HUES6 (cell line): Measurements from ENCODE around the gene CAMK2B.
"Not testable (repeated sequence)": the region's sequence is repeated elsewhere in the genome, so short reads cannot be mapped to it uniquely, and the experiment has no call there.

ENCODE experiments used
- H3K27ac ChIP-seq: 2 replicates; pipeline ENCODE4 v1.7.0; 2013; ENCODE audit warnings: low read depth, mild to moderate bottlenecking, low read length, inconsistent platforms
- H3K27me3 ChIP-seq: 2 replicates; pipeline ENCODE4 v1.6.1; 2013; ENCODE audit warnings: low read length; ENCODE audit not compliant: control insufficient read depth, insufficient read depth
- H3K36me3 ChIP-seq: 2 replicates; pipeline ENCODE4 v1.6.1; 2013; ENCODE audit warnings: low read length; ENCODE audit not compliant: control insufficient read depth, insufficient read depth
- H3K4me1 ChIP-seq: 2 replicates; pipeline ENCODE4 v1.6.1; 2013; ENCODE audit warnings: low read length; ENCODE audit not compliant: control insufficient read depth, insufficient read depth
- H3K4me3 ChIP-seq: 2 replicates; pipeline ENCODE4 v1.5.1; 2013; ENCODE audit warnings: low read depth, low read length
- H3K9ac ChIP-seq: one replicate; pipeline ENCODE4 v1.6.1; 2013; ENCODE audit warnings: mild to moderate bottlenecking, low read length
- H3K9me3 ChIP-seq: 2 replicates; pipeline ENCODE4 v1.6.1; 2013; ENCODE audit warnings: low read depth, low read length; ENCODE audit not compliant: control insufficient read depth, insufficient read depth

Gene CAMK2B

DNA sequence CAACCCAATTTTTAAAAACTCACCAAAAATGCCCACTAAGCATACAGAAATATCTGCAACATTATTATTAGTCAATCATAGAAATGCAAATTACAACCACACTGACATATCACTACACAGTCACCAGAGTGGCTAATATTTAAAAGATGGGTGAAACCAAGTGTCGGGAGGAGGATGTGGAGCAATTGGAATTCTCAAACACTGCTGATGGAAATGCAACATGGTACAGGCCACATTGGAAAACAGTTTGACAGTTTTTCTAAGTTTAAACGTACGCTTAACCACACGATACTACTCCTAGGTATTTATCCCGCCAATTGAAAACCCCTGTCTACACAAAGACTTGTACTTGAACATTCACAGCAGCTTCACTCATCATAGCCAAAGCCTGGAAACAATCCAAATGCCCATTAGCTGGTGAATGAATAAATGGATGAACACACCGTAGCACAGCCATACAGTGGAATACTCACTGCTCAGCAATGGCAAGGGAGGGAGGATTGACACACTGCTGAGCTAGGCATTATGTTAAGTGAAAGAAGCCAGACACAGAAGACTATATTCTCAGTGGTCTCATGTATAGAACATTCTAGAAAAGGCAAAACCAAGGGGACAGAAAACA lies 152.5 kb downstream of the CAMK2B start:
- Histone ChIP-seq H3K9ac (no peak overlapping the region), H3K36me3 (no peaks in the 10 kb centered on the region), H3K4me1 (peaks cover 7% of the 10 kb centered on the region; the same call in 1 of the 2 replicates), H3K27me3 (no peaks in the 10 kb centered on the region; the same call in 1 of the 2 replicates), H3K4me3 (no peak overlapping the region), H3K9me3 (no peaks in the 10 kb centered on the region), H3K27ac (no peak overlapping the region)

DNA sequence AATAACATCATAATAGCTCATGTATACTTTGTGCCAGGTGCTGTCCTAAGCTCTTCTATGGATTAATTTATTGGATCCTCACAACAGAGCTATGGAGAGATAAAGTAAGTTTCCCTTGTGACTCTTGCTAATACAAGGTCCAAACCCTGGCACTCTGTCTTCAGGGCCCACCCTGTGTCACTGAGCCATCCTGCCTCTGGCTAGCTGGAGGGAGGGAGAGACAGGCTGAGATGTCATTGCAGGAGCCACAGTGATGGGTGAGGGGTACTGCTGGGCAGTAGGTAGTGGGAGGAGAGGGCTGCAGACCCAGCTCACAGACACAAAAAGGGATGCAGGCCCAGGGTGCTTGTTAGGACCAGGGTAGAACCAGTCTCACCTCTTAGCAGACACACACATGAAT lies 153.0 kb downstream of the CAMK2B start:
- Histone ChIP-seq H3K27ac (no peak overlapping the region), H3K4me3 (no peak overlapping the region), H3K27me3 (no peaks in the 10 kb centered on the region; the same call in 1 of the 2 replicates)

GRCh38 chr7:44171901-44172300 lies 153.5 kb downstream of the CAMK2B start:
- H3K36me3 ChIP-seq, H3K27me3 ChIP-seq, H3K27ac ChIP-seq, H3K4me1 ChIP-seq, H3K9me3 ChIP-seq, H3K9ac ChIP-seq, H3K4me3 ChIP-seq: not testable (repeated sequence)

More for the DNA sequence above, 153.0 kb downstream of the CAMK2B start:
- Histone ChIP-seq H3K4me1 (peaks cover 2% of the 10 kb centered on the region; the same call in 1 of the 2 replicates), H3K36me3 (no peaks in the 10 kb centered on the region), H3K9me3 (no peaks in the 10 kb centered on the region), H3K9ac (no peak overlapping the region)

GRCh38 chr7:44167920-44168319 lies 157.5 kb downstream of the CAMK2B start:
- Histone ChIP-seq H3K4me3 (no peak overlapping the region), H3K9ac (no peak overlapping the region), H3K36me3 (no peaks in the 10 kb centered on the region), H3K4me1 (peaks cover 6% of the 10 kb centered on the region), H3K27ac (no peak overlapping the region), H3K27me3 (no peaks in the 10 kb centered on the region), H3K9me3 (no peaks in the 10 kb centered on the region)
